IMR-90 (cell line): ENCODE measurements around the gene NUAK1. TPM values are rescaled to one million over a fixed set of nuclear protein-coding genes. Genes with fewer than 3 reads are reported as not detected.

ENCODE experiments used
- ATAC-seq: fragments of 200-7000 bp; cut with Tn5 transposase; 2 replicates; pipeline ENCODE4 v1.9.1; 2020; ENCODE audit warnings: low read depth, mild to moderate bottlenecking, moderate library complexity
- BruUV-seq: library from RNA; stranded (reverse); fragments of 400-500 nt; replicated peaks from 2 replicates; lab custom pipeline; 2021; lab: Mats Ljungman, UMichigan
- CTCF ChIA-PET: fragments of 300-600 bp; formaldehyde crosslinking; extraction: SDS; loops from one replicate; lab custom pipeline; 2021; ENCODE audit warnings: antibody characterized with exemption; lab: Yijun Ruan, JAX
- POLR2A ChIA-PET: fragments of 300-600 bp; sonication (Branson Sonifier 250); formaldehyde crosslinking; loops from one replicate; lab custom pipeline; 2022; ENCODE audit warnings: antibody characterized with exemption; ENCODE audit not compliant: unreplicated experiment; lab: Charles Lee
- DNase-seq: peaks from one replicate; pipeline ENCODE4 v3.0.0; 2013
- H2AFZ ChIP-seq: replicated peaks from 2 replicates; pipeline ENCODE3; 2013; ENCODE audit warnings: low read length, mild to moderate bottlenecking; ENCODE audit not compliant: poor library complexity
- H2AK5ac ChIP-seq: 2 replicates; pipeline ENCODE4 v1.6.1; 2013; ENCODE audit warnings: low read depth, low read length, inconsistent platforms
- H2AK9ac ChIP-seq: replicated peaks from 2 replicates; pipeline ENCODE3; 2013; ENCODE audit warnings: mild to moderate bottlenecking, low read depth, low read length, moderate library complexity; ENCODE audit not compliant: poor library complexity
- H2BK120ac ChIP-seq: 2 replicates; pipeline ENCODE4 v1.6.1; 2013; ENCODE audit warnings: low read depth, low read length, inconsistent platforms
- H2BK15ac ChIP-seq: 3 replicates; pipeline ENCODE4 v1.6.1; 2013; ENCODE audit warnings: low read depth, low read length, inconsistent platforms
- H2BK20ac ChIP-seq: 2 replicates; pipeline ENCODE4 v1.6.1; 2013; ENCODE audit warnings: low read depth, mild to moderate bottlenecking, inconsistent platforms, low read length, moderate library complexity
- H2BK5ac ChIP-seq: 2 replicates; pipeline ENCODE4 v1.6.1; 2013; ENCODE audit warnings: mild to moderate bottlenecking, low read depth, low read length, inconsistent platforms; ENCODE audit not compliant: poor library complexity, severe bottlenecking
- H3K14ac ChIP-seq: replicated peaks from 2 replicates; pipeline ENCODE4 v1.6.1; 2013; ENCODE audit warnings: low read depth, low read length, inconsistent platforms
- H3K18ac ChIP-seq: 2 replicates; pipeline ENCODE4 v1.6.1; 2013; ENCODE audit warnings: low read depth, low read length, control low read depth
- H3K23ac ChIP-seq: 2 replicates; pipeline ENCODE4 v1.6.1; 2013; ENCODE audit warnings: low read depth, low read length, inconsistent platforms
- H3K27ac ChIP-seq: 2 replicates; pipeline ENCODE4 v1.5.1; 2013; ENCODE audit warnings: mild to moderate bottlenecking, control low read depth, low read length; ENCODE audit not compliant: insufficient read depth
- H3K27me3 ChIP-seq: 2 replicates; pipeline ENCODE4 v1.6.1; 2013; ENCODE audit warnings: low read length; ENCODE audit not compliant: control insufficient read depth, insufficient read depth
- H3K36me3 ChIP-seq: 2 replicates; pipeline ENCODE4 v1.6.1; 2013; ENCODE audit warnings: low read length, mixed read lengths; ENCODE audit not compliant: control insufficient read depth, insufficient read depth
- H3K4ac ChIP-seq: 2 replicates; pipeline ENCODE4 v1.6.1; 2013; ENCODE audit warnings: low read depth, low read length, inconsistent platforms
- H3K4me1 ChIP-seq: 2 replicates; pipeline ENCODE4 v1.6.1; 2013; ENCODE audit warnings: low read length, mixed read lengths; ENCODE audit not compliant: control insufficient read depth, insufficient read depth
- H3K4me2 ChIP-seq: 2 replicates; pipeline ENCODE4 v1.6.1; 2013; ENCODE audit warnings: low read depth, mild to moderate bottlenecking, control low read depth, low read length, moderate library complexity
- H3K4me3 ChIP-seq: 2 replicates; pipeline ENCODE4 v1.5.1; 2013; ENCODE audit warnings: low read depth, mild to moderate bottlenecking, control low read depth, low read length, moderate library complexity; ENCODE audit not compliant: insufficient read depth
- H3K56ac ChIP-seq: 2 replicates; pipeline ENCODE4 v1.6.1; 2013; ENCODE audit warnings: low read length, inconsistent platforms; ENCODE audit not compliant: insufficient read depth; ENCODE audit errors: extremely low read depth
- H3K79me1 ChIP-seq, 2 experiments: 2 replicates each; pipeline ENCODE4 v1.6.1; 2013; ENCODE audit warnings: low read length in 2 of 2, inconsistent platforms in 1 of 2, low read depth in 1 of 2
- H3K9ac ChIP-seq: 2 replicates; pipeline ENCODE4 v1.6.1; 2013; ENCODE audit warnings: low read depth, low read length, control low read depth
- H3K9me1 ChIP-seq: 2 replicates; pipeline ENCODE4 v1.6.1; 2013; ENCODE audit warnings: low read length, inconsistent platforms; ENCODE audit not compliant: insufficient read depth
- H3K9me3 ChIP-seq: 2 replicates; pipeline ENCODE4 v1.6.1; 2013; ENCODE audit warnings: low read length; ENCODE audit not compliant: control insufficient read depth, insufficient read depth
- H4K20me1 ChIP-seq: 2 replicates; pipeline ENCODE4 v1.6.1; 2013; ENCODE audit warnings: low read length, inconsistent platforms; ENCODE audit not compliant: insufficient read depth
- H4K5ac ChIP-seq: 2 replicates; pipeline ENCODE4 v1.6.1; 2013; ENCODE audit warnings: mild to moderate bottlenecking, low read depth, low read length, control low read depth
- H4K8ac ChIP-seq, 2 experiments: 2 replicates each; pipeline ENCODE4 v1.6.1; 2013; ENCODE audit warnings: low read depth in 2 of 2, low read length in 2 of 2, control low read depth in 1 of 2, inconsistent platforms in 1 of 2
- H4K91ac ChIP-seq: 2 replicates; pipeline ENCODE4 v1.6.1; 2013; ENCODE audit warnings: low read depth, low read length, inconsistent platforms; ENCODE audit not compliant: insufficient read depth
- BHLHE40 ChIP-seq: fragments of 150-350 bp; IDR thresholded peaks from 2 replicates; pipeline ENCODE4 v1.6.1; 2016; ENCODE audit warnings: mild to moderate bottlenecking, low read depth, low read length
- CEBPB ChIP-seq: IDR thresholded peaks from 2 replicates; pipeline ENCODE4 v1.6.1; 2012; ENCODE audit warnings: low read depth, low read length, improper control_type of control experiment
- CHD1 ChIP-seq: IDR thresholded peaks from 2 replicates; pipeline ENCODE4 v1.6.1; 2012; ENCODE audit warnings: low read depth, low read length, improper control_type of control experiment
- CTCF ChIP-seq: conservative IDR thresholded peaks from 2 replicates; pipeline ENCODE4 v1.5.1; 2012; ENCODE audit warnings: mild to moderate bottlenecking, low read depth, low read length, improper control_type of control experiment
- MAZ ChIP-seq: IDR thresholded peaks from 2 replicates; pipeline ENCODE4 v1.6.1; 2012; ENCODE audit warnings: low read depth, mild to moderate bottlenecking, low read length, improper control_type of control experiment, moderate library complexity, borderline replicate concordance
- NFE2L2 ChIP-seq: fragments of 150-350 bp; IDR thresholded peaks from 2 replicates; pipeline ENCODE4 v1.6.1; 2016; ENCODE audit warnings: low read depth, mild to moderate bottlenecking, low read length
- RAD21 ChIP-seq: IDR thresholded peaks from 2 replicates; pipeline ENCODE4 v1.6.1; 2012; ENCODE audit warnings: low read length, improper control_type of control experiment
- RCOR1 ChIP-seq: IDR thresholded peaks from 2 replicates; pipeline ENCODE4 v1.6.1; 2012; ENCODE audit warnings: mild to moderate bottlenecking, low read length, improper control_type of control experiment; ENCODE audit not compliant: insufficient replicate concordance
- SMC3 ChIP-seq: fragments of 150-350 bp; IDR thresholded peaks from 2 replicates; pipeline ENCODE4 v1.6.1; 2016; ENCODE audit warnings: low read depth, mild to moderate bottlenecking, antibody characterized with exemption, low read length, moderate library complexity
- WGBS, 2 experiments: methylation state at CpG; one replicate each; pipeline versions ENCODE4 v1.1.5 to v1.1.7; 2013; ENCODE audit warnings: missing lambda C conversion rate in 2 of 2; ENCODE audit not compliant: insufficient read length in 1 of 2; ENCODE audit errors: extremely low coverage in 2 of 2; 5-methylcytosine and 5-hydroxymethylcytosine counted together
- dilution Hi-C: fragments of 300-500 bp; cut with HindIII; formaldehyde crosslinking; loops from one replicate; pipeline ENCODE4 v1.14.3; 2018; ENCODE audit warnings: low sequenced_read_pairs; ENCODE audit not compliant: unreplicated experiment
- in situ Hi-C: fragments of 300-500 bp; cut with MboI; formaldehyde crosslinking; loops from 3 replicates; pipeline ENCODE4 v1.14.3; 2019; ENCODE audit warnings: low sequenced_read_pairs, inconsistent platforms, mixed read lengths
- intact Hi-C: fragments of 100-400 bp; cut with micrococcal nuclease; formaldehyde crosslinking; loops from 2 replicates; pipeline ENCODE4 v1.10.0; 2022
- polyA plus RNA-seq, 3 experiments: library from polyadenylated mRNA; depleted of rRNA; stranded (reverse); fragments of >200 nt; gene quantifications; 2 replicates each; pipeline ENCODE4 v1.2.3, GENCODE V29; 2012; ENCODE audit warnings: low replicate concordance in 1 of 3
- total RNA-seq: library from RNA; depleted of rRNA; stranded (reverse); fragments of >200 nt; gene quantifications from 2 replicates; pipeline ENCODE4 v1.2.3, GENCODE V29; 2012
- TF ChIP-seq, protein P1 (sequence below): fragments of 150-350 bp; IDR thresholded peaks from 2 replicates; pipeline ENCODE4 v1.6.1; 2016; ENCODE audit warnings: low read depth, mild to moderate bottlenecking, low read length, moderate library complexity, borderline replicate concordance

The NUAK1 gene
- total and polyA plus RNA-seq, 2 of the 4 experiments (the other 2 are of a cell fraction) = 4.8 to 8.8 TPM

- ATAC-seq = no peak
- intact Hi-C loops = no loop called here
Observed at GRCh38 chr12:106066051-106066705, 72.6 kb downstream of the NUAK1 start.

More at GRCh38 chr12:106066051-106066705, 72.6 kb downstream of the NUAK1 start:
- CTCF ChIA-PET = no interaction called here
- no peak overlapping the region for H3K56ac ChIP-seq
- BruUV-seq = no TSS peak
- H2AK9ac ChIP-seq = no peak overlapping the region
- H3K4ac ChIP-seq = no peak overlapping the region; the same call in 1 of the 2 replicates
- H2BK15ac ChIP-seq = no peak overlapping the region
- 0 out of 2 replicates have a peak overlapping the region, but pooled peaks have one; percentile 48 for H2AK5ac ChIP-seq
- POLR2A ChIA-PET = no interaction called here
- TF ChIP-seq RAD21 = no peak
- no peak for TF ChIP-seq CHD1
- TF ChIP-seq BHLHE40 = no peak
- TF ChIP-seq NFE2L2 = no peak
- TF ChIP-seq, protein P1, sequence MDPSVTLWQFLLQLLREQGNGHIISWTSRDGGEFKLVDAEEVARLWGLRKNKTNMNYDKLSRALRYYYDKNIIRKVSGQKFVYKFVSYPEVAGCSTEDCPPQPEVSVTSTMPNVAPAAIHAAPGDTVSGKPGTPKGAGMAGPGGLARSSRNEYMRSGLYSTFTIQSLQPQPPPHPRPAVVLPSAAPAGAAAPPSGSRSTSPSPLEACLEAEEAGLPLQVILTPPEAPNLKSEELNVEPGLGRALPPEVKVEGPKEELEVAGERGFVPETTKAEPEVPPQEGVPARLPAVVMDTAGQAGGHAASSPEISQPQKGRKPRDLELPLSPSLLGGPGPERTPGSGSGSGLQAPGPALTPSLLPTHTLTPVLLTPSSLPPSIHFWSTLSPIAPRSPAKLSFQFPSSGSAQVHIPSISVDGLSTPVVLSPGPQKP = no peak
- TF ChIP-seq MAZ = no peak
- TF ChIP-seq RCOR1 = no peak
- no peak for TF ChIP-seq CTCF
- TF ChIP-seq CEBPB = no peak
- TF ChIP-seq SMC3 = no peak
- H4K91ac ChIP-seq = no peak overlapping the region; the same call in 1 of the 2 replicates
- no peak overlapping the region for H4K5ac ChIP-seq
- no peak overlapping the region for H2BK20ac ChIP-seq
- H3K14ac ChIP-seq = 0 out of 2 replicates have a peak overlapping the region, but pooled peaks have one; percentile 19
- H3K27ac ChIP-seq = no peak overlapping the region
- H4K20me1 ChIP-seq = no peaks in the 10 kb centered on the region
- H3K36me3 ChIP-seq = peaks cover 30% of the 10 kb centered on the region
- H4K8ac ChIP-seq = no peak overlapping the region
- 60% methylated on average over 4 of the region's 6 CpGs; no CpG with 5 or more reads in 1 of the 2 experiments for WGBS, 2 experiments
- H3K9ac ChIP-seq = no peak overlapping the region
- H2BK5ac ChIP-seq = no peak overlapping the region
- no peak overlapping the region for H2AFZ ChIP-seq
- H3K9me3 ChIP-seq = no peaks in the 10 kb centered on the region
- in situ Hi-C loops = no loop called here
- no peaks in the 10 kb centered on the region for H3K27me3 ChIP-seq
- H3K18ac ChIP-seq = no peak overlapping the region
- no peak overlapping the region for H3K4me3 ChIP-seq
- H3K4me2 ChIP-seq = no peak overlapping the region
- H2BK120ac ChIP-seq = no peak overlapping the region
- dilution Hi-C loops = no loop called here
- peaks cover 11% of the 10 kb centered on the region; the same call in 1 of the 2 replicates for H3K9me1 ChIP-seq
- peaks cover 0 to 21% of the 10 kb centered on the region in 2 experiments; a peak in 1 of 4 replicates for H3K79me1 ChIP-seq
- no peak overlapping the region for H3K23ac ChIP-seq
- peaks cover 2% of the 10 kb centered on the region for H3K4me1 ChIP-seq
- peak; percentile 47 for DNase-seq
